Endothelial cell of umbilical vein (primary cell): ENCODE measurements around the gene PRSS56. TPM values are rescaled to one million over a fixed set of nuclear protein-coding genes. Genes with fewer than 3 reads are reported as not detected.
"Not testable (repeated sequence)": the region's sequence is repeated elsewhere in the genome, so short reads cannot be mapped to it uniquely, and the experiment has no call there.

ENCODE experiments used
- BruUV-seq: library from RNA; stranded (reverse); fragments of 400-500 nt; replicated peaks from 2 replicates; lab custom pipeline; 2021; lab: Mats Ljungman, UMichigan
- CTCF ChIA-PET: fragments of 300-600, 350-600 bp; sonication (Branson Sonifier 250); formaldehyde crosslinking; loops from one replicate; lab custom pipeline; 2021; ENCODE audit warnings: antibody characterized with exemption, inconsistent platforms; lab: Charles Lee
- POLR2A ChIA-PET: fragments of 300-600, 350-600 bp; sonication (Branson Sonifier 250); formaldehyde crosslinking; loops from one replicate; lab custom pipeline; 2021; ENCODE audit warnings: antibody characterized with exemption, inconsistent platforms; lab: Charles Lee
- DNase-seq: peaks from one replicate; pipeline ENCODE4 v3.0.0-alpha.2; 2011; ENCODE audit warnings: low read depth, low spot score
- FAIRE-seq: peaks from 2 replicates; lab custom pipeline; 2011; peaks lifted over from hg19 to GRCh38; lab: Jason Lieb, UNC
- H2AFZ ChIP-seq: 2 replicates; pipeline ENCODE4 v1.6.0; 2012; ENCODE audit warnings: low read depth, low read length, control low read depth, inconsistent platforms
- H3K27ac ChIP-seq: 2 replicates; pipeline ENCODE4 v1.5.1; 2011; ENCODE audit warnings: low read depth, mild to moderate bottlenecking, control low read depth, low read length, moderate library complexity; ENCODE audit not compliant: insufficient read depth
- H3K27me3 ChIP-seq, 2 experiments: 2 replicates each; pipeline versions ENCODE4 v1.6.0 to v1.6.1; 2011; ENCODE audit warnings: low read length in 2 of 2, mixed read lengths in 1 of 2; ENCODE audit not compliant: control insufficient read depth in 2 of 2, insufficient read depth in 2 of 2
- H3K36me3 ChIP-seq, 2 experiments: 2 replicates in 1 of 2; 3 replicates in 1 of 2; pipeline ENCODE4 v1.5.1; 2011; ENCODE audit warnings: low read length in 2 of 2, mild to moderate bottlenecking in 1 of 2, moderate library complexity in 1 of 2; ENCODE audit not compliant: control insufficient read depth in 2 of 2, insufficient read depth in 2 of 2; ENCODE audit errors: extremely low read depth in 1 of 2
- H3K4me1 ChIP-seq: 3 replicates; pipeline ENCODE4 v1.5.1; 2011; ENCODE audit warnings: mild to moderate bottlenecking, low read length; ENCODE audit not compliant: control insufficient read depth, insufficient read depth; ENCODE audit errors: extremely low read depth
- H3K4me2 ChIP-seq: 2 replicates; pipeline ENCODE4 v1.6.1; 2011; ENCODE audit warnings: low read length, control low read depth, mixed read lengths; ENCODE audit not compliant: insufficient read depth
- H3K4me3 ChIP-seq, 3 experiments: fragments of 200-600 bp in 1 of 3; sonication (generic), shearing (Covaris generic) in 1 of 3; replicated peaks in 1 of 3; 2 replicates each; pipeline ENCODE4 v1.5.1; 2011 to 2016; ENCODE audit warnings: control low read depth in 3 of 3, low read length in 3 of 3, mild to moderate bottlenecking in 2 of 3, inconsistent platforms in 1 of 3, low read depth in 1 of 3, moderate library complexity in 1 of 3; ENCODE audit not compliant: insufficient read depth in 1 of 3
- H3K79me2 ChIP-seq: 2 replicates; pipeline ENCODE4 v1.6.0; 2012; ENCODE audit warnings: low read length, inconsistent platforms; ENCODE audit not compliant: control insufficient read depth, insufficient read depth
- H3K9ac ChIP-seq: replicated peaks from 2 replicates; pipeline ENCODE3; 2011; ENCODE audit warnings: low read length, control low read depth; ENCODE audit not compliant: insufficient read depth; ENCODE audit errors: extremely low read depth
- H3K9me1 ChIP-seq: replicated peaks from 3 replicates; pipeline ENCODE4 v1.6.0; 2011; ENCODE audit warnings: mild to moderate bottlenecking, low read length; ENCODE audit not compliant: control insufficient read depth, insufficient read depth; ENCODE audit errors: extremely low read depth
- H3K9me3 ChIP-seq: replicated peaks from 2 replicates; pipeline ENCODE4 v1.5.1; 2012; ENCODE audit warnings: low read length, inconsistent platforms; ENCODE audit not compliant: control insufficient read depth, insufficient read depth
- H4K20me1 ChIP-seq: replicated peaks from 2 replicates; pipeline ENCODE3; 2011; ENCODE audit warnings: mild to moderate bottlenecking, low read length; ENCODE audit not compliant: control insufficient read depth, insufficient read depth; ENCODE audit errors: extremely low read depth
- EZH2 ChIP-seq: IDR thresholded peaks from 2 replicates; pipeline ENCODE4 v1.6.1; 2012; ENCODE audit warnings: borderline replicate concordance, low read depth, mild to moderate bottlenecking, moderate library complexity, low read length, inconsistent platforms; ENCODE audit not compliant: severe bottlenecking
- FOS ChIP-seq: IDR thresholded peaks from 2 replicates; pipeline ENCODE4 v1.6.1; 2011; ENCODE audit warnings: mild to moderate bottlenecking, low read length, moderate library complexity, borderline replicate concordance; ENCODE audit not compliant: insufficient read depth
- GATA2 ChIP-seq: IDR thresholded peaks from 2 replicates; pipeline ENCODE4 v1.7.0; 2011; ENCODE audit warnings: low read depth, mild to moderate bottlenecking, moderate library complexity, mixed read lengths, low read length; ENCODE audit not compliant: insufficient read length, insufficient read depth
- JUN ChIP-seq: IDR thresholded peaks from 2 replicates; pipeline ENCODE4 v1.6.1; 2011; ENCODE audit warnings: borderline replicate concordance, low read depth; ENCODE audit not compliant: insufficient read length, insufficient read depth
- MAX ChIP-seq: IDR thresholded peaks from 2 replicates; pipeline ENCODE4 v1.6.1; 2011; ENCODE audit not compliant: insufficient read depth, insufficient read length
- MYC ChIP-seq: IDR thresholded peaks from one replicate; pipeline ENCODE4 v1.6.1; 2011; ENCODE audit warnings: mild to moderate bottlenecking, low read depth, low read length
- POLR2A ChIP-seq: IDR thresholded peaks from 2 replicates; pipeline ENCODE4 v1.6.1; 2012; ENCODE audit warnings: low read depth, mild to moderate bottlenecking, control low read depth, low read length
- POLR2AphosphoS5 ChIP-seq: IDR thresholded peaks from 2 replicates; pipeline ENCODE4 v1.6.1; 2012; ENCODE audit warnings: low read depth, mild to moderate bottlenecking, control low read depth, low read length, moderate library complexity; ENCODE audit not compliant: insufficient read depth
- dilution Hi-C: fragments of 300-500 bp; cut with MboI; formaldehyde crosslinking; loops from one replicate; pipeline ENCODE4 v1.15.0; 2019; ENCODE audit warnings: low sequenced_read_pairs; ENCODE audit not compliant: extremely low pct_ligation_motif_present
- intact Hi-C: fragments of 100-400 bp; cut with micrococcal nuclease; formaldehyde crosslinking; loops from one replicate; pipeline ENCODE4 v1.10.0; 2022
- polyA plus RNA-seq, 4 experiments: library from polyadenylated mRNA; depleted of rRNA in 3 of 4; stranded (reverse) in 3 of 4; unstranded in 1 of 4; fragments of >200 nt; gene quantifications; 2 replicates each; pipeline versions ENCODE4 v1.2.1 to v1.2.3, GENCODE V29; 2011 to 2012; ENCODE audit warnings: missing spikeins in 1 of 4
- total RNA-seq: library from RNA; stranded (reverse); gene quantifications from 2 replicates; pipeline ENCODE4 v1.2.3, GENCODE V29; 2021
- TF ChIP-seq, protein P1 (sequence below), 2 donors: IDR thresholded peaks; 1 replicate in 1 of 2; 2 replicates in 1 of 2; pipeline ENCODE4 v1.5.1; 2011; ENCODE audit warnings: low read length in 2 of 2, mild to moderate bottlenecking in 2 of 2, moderate library complexity in 2 of 2, control low read depth in 1 of 2, inconsistent platforms in 1 of 2, low read depth in 1 of 2; ENCODE audit not compliant: insufficient read depth in 1 of 2; ENCODE audit errors: extremely low read depth in 1 of 2

Gene PRSS56
- total and polyA plus RNA-seq, 2 donors (not counting 3 experiments of a cell fraction or from before 2014, with no cell fraction given), result not detected

- CTCF ChIA-PET, result interaction anchor here (1.6 kb wide), 1 partner anchor 9 kb away, joined by 5 read pairs; no protein-coding TSS in a partner anchor
- H3K9me3 ChIP-seq, H2AFZ ChIP-seq, DNase-seq, H3K4me2 ChIP-seq, FAIRE-seq, H3K79me2 ChIP-seq, H4K20me1 ChIP-seq, H3K9me1 ChIP-seq, H3K9ac ChIP-seq, dilution Hi-C loops, intact Hi-C loops, H3K4me3 ChIP-seq, BruUV-seq, H3K27ac ChIP-seq, H3K4me1 ChIP-seq, POLR2A ChIA-PET, H3K27me3 ChIP-seq: not testable (repeated sequence)
- peaks cover 24 to 44% of the 10 kb centered on the region in 2 experiments for H3K36me3 ChIP-seq
Observed at GRCh38 chr2:232570481-232570880, 50.3 kb downstream of the PRSS56 start.

DNA sequence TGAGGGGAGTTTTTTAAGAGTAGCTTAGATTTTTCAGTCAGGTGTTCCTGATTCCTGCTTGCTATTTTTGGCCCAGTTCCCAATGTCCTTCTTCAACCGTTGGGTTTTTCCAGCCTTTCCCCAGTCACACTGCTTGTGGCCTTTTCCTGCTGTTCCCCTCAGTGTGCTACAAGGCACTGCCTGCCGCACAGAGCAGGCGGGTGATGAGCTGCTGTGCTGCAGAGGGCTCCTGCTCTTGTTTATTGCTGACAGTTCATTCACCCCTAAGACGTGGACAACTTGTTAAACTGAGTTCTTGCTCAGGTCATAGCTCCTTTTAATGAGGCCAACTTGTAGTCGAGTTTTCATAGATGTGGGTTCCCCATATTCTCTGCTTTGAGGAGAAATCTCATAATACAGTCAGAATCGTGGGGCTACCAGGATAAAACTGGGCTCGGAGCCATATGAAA is 50.9 kb downstream of the PRSS56 start:
- TF ChIP-seq GATA2 (no peak), FOS (no peak), MAX (no peak), POLR2A (no peak), EZH2 (no peak), JUN (no peak), POLR2AphosphoS5 (no peak), MYC (no peak)
- TF ChIP-seq, protein P1, sequence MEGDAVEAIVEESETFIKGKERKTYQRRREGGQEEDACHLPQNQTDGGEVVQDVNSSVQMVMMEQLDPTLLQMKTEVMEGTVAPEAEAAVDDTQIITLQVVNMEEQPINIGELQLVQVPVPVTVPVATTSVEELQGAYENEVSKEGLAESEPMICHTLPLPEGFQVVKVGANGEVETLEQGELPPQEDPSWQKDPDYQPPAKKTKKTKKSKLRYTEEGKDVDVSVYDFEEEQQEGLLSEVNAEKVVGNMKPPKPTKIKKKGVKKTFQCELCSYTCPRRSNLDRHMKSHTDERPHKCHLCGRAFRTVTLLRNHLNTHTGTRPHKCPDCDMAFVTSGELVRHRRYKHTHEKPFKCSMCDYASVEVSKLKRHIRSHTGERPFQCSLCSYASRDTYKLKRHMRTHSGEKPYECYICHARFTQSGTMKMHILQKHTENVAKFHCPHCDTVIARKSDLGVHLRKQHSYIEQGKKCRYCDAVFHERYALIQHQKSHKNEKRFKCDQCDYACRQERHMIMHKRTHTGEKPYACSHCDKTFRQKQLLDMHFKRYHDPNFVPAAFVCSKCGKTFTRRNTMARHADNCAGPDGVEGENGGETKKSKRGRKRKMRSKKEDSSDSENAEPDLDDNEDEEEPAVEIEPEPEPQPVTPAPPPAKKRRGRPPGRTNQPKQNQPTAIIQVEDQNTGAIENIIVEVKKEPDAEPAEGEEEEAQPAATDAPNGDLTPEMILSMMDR (IDR thresholded peaks at IDR 0.05; ENCODE audit: extremely low read depth in 1 of 2, insufficient read depth in 1 of 2, low read depth in 1 of 2, low read length in 2 of 2), result no peak
- intact Hi-C loops, result no loop called here

More for the DNA sequence above, 50.9 kb downstream of the PRSS56 start:
- Histone ChIP-seq H3K4me1 (no peaks in the 10 kb centered on the region), H4K20me1 (no peaks in the 10 kb centered on the region), H2AFZ (no peak overlapping the region), H3K36me3 (peaks cover 22 to 44% of the 10 kb centered on the region in 2 experiments), H3K9ac (no peak overlapping the region), H3K9me3 (no peaks in the 10 kb centered on the region), H3K27me3 (no peaks in the 10 kb centered on the region), H3K79me2 (no peaks in the 10 kb centered on the region), H3K27ac (no peak overlapping the region), H3K4me2 (no peak overlapping the region), H3K9me1 (no peaks in the 10 kb centered on the region), H3K4me3 (no peak overlapping the region)
- CTCF ChIA-PET, result interaction anchor here (1.6 kb wide), 1 partner anchor 9 kb away, joined by 5 read pairs; no protein-coding TSS in a partner anchor
- POLR2A ChIA-PET, result no interaction called here
- DNase-seq (no peak), FAIRE-seq (peak; percentile 52)
- no TSS peak for BruUV-seq
- dilution Hi-C loops, result no loop called here
